ENCODE results near the gene TMPRSS13. TPM values are rescaled to one million over a fixed set of nuclear protein-coding genes. Genes with fewer than 3 reads are reported as not detected.

The TMPRSS13 gene
- total RNA-seq, 1 donor from 2014 or later, result 6.9 TPM

- H3K4me3 Mint-ChIP-seq, result no peak overlapping the region
- H3K36me3 Mint-ChIP-seq, result no peaks in the 10 kb centered on the region
- H3K9me3 Mint-ChIP-seq, result no peaks in the 10 kb centered on the region
- no peak for TF ChIP-seq CTCF (conservative IDR thresholded peaks at IDR 0.05)
- no peak overlapping the region for H3K27ac Mint-ChIP-seq
- H3K27me3 Mint-ChIP-seq, result no peaks in the 10 kb centered on the region
- H3K4me1 Mint-ChIP-seq (ENCODE audit: unreplicated experiment), result peaks cover 25% of the 10 kb centered on the region
- DNase-seq (ENCODE audit: extremely low spot score, unreplicated experiment), result no peak
These were observed 22.5 kb downstream of the TMPRSS13 start for GRCh38 chr11:117906710-117907109.

GRCh38 chr11:117906126-117906525, 23.1 kb downstream of the TMPRSS13 start:
- Mint-ChIP-seq H3K36me3 (no peaks in the 10 kb centered on the region), H3K27me3 (no peaks in the 10 kb centered on the region), H3K9me3 (no peaks in the 10 kb centered on the region), H3K27ac (no peak overlapping the region), H3K4me1 (ENCODE audit: unreplicated experiment) (peaks cover 25% of the 10 kb centered on the region), H3K4me3 (no peak overlapping the region)
- TF ChIP-seq CTCF (conservative IDR thresholded peaks at IDR 0.05), result no peak
- no peak for DNase-seq (ENCODE audit: extremely low spot score, unreplicated experiment)

- H3K4me3 Mint-ChIP-seq, result no peak overlapping the region
- no peak overlapping the region for H3K27ac Mint-ChIP-seq
- peaks cover 25% of the 10 kb centered on the region for H3K4me1 Mint-ChIP-seq (ENCODE audit: unreplicated experiment)
- H3K27me3 Mint-ChIP-seq, result no peaks in the 10 kb centered on the region
- H3K36me3 Mint-ChIP-seq, result no peaks in the 10 kb centered on the region
- DNase-seq (ENCODE audit: extremely low spot score, unreplicated experiment), result no peak
- H3K9me3 Mint-ChIP-seq, result no peaks in the 10 kb centered on the region
- TF ChIP-seq CTCF (conservative IDR thresholded peaks at IDR 0.05), result no peak
These were observed 23.7 kb downstream of the TMPRSS13 start for GRCh38 chr11:117905524-117905923.

- DNase-seq (ENCODE audit: extremely low spot score, unreplicated experiment), result no peak
- peaks cover 16% of the 10 kb centered on the region for H3K4me1 Mint-ChIP-seq (ENCODE audit: unreplicated experiment)
- H3K27ac Mint-ChIP-seq, result no peak overlapping the region
- H3K4me3 Mint-ChIP-seq, result no peak overlapping the region
- no peaks in the 10 kb centered on the region for H3K36me3 Mint-ChIP-seq
- H3K27me3 Mint-ChIP-seq, result peaks cover 3% of the 10 kb centered on the region
- no peaks in the 10 kb centered on the region for H3K9me3 Mint-ChIP-seq
- TF ChIP-seq CTCF (conservative IDR thresholded peaks at IDR 0.05), result no peak
These were observed 25.5 kb downstream of the TMPRSS13 start for GRCh38 chr11:117903505-117904382.

- Mint-ChIP-seq H3K4me3 (no peak overlapping the region), H3K9me3 (no peaks in the 10 kb centered on the region), H3K36me3 (no peaks in the 10 kb centered on the region), H3K4me1 (ENCODE audit: unreplicated experiment) (peaks cover 1% of the 10 kb centered on the region), H3K27ac (no peak overlapping the region), H3K27me3 (peaks cover 4% of the 10 kb centered on the region)
- no peak for TF ChIP-seq CTCF (conservative IDR thresholded peaks at IDR 0.05)
- no peak for DNase-seq (ENCODE audit: extremely low spot score, unreplicated experiment)
These were observed 27.0 kb downstream of the TMPRSS13 start for GRCh38 chr11:117902001-117902845.
